Fibroblast of lung (primary cell): Measurements from ENCODE around the gene CCL25. TPM values are rescaled to one million over a fixed set of nuclear protein-coding genes. Genes with fewer than 3 reads are reported as not detected.

Experiments used
- DNase-seq, 2 donors: peaks; one replicate each; pipeline versions ENCODE4 v3.0.0 to v3.0.0-alpha.2; 2010; ENCODE audit warnings: low read depth in 2 of 2
- H2AFZ ChIP-seq: 2 replicates; pipeline ENCODE4 v1.5.1; 2012; ENCODE audit warnings: low read length, control low read depth, inconsistent platforms
- H3K27ac ChIP-seq: 2 replicates; pipeline ENCODE4 v1.5.1; 2011; ENCODE audit warnings: low read length, control low read depth; ENCODE audit not compliant: insufficient read depth
- H3K27me3 ChIP-seq: 2 replicates; pipeline ENCODE4 v1.5.1; 2011; ENCODE audit warnings: mild to moderate bottlenecking, low read length; ENCODE audit not compliant: control insufficient read depth, insufficient read depth
- H3K36me3 ChIP-seq: 2 replicates; pipeline ENCODE4 v1.5.1; 2011; ENCODE audit warnings: low read length; ENCODE audit not compliant: control insufficient read depth, insufficient read depth
- H3K4me1 ChIP-seq: 2 replicates; pipeline ENCODE4 v1.5.1; 2011; ENCODE audit warnings: low read length; ENCODE audit not compliant: control insufficient read depth, insufficient read depth; ENCODE audit errors: extremely low read depth
- H3K4me2 ChIP-seq: 2 replicates; pipeline ENCODE4 v1.5.1; 2011; ENCODE audit warnings: low read length, control low read depth; ENCODE audit not compliant: insufficient read depth; ENCODE audit errors: extremely low read depth
- H3K4me3 ChIP-seq, 4 experiments: fragments of 200-600 bp in 1 of 4; sonication (generic) in 1 of 4; replicated peaks in 1 of 4; 2 replicates each; pipeline ENCODE4 v1.5.1; 2011 to 2016; ENCODE audit warnings: low read length in 4 of 4, low read depth in 3 of 4, mild to moderate bottlenecking in 3 of 4, control low read depth in 2 of 4, inconsistent platforms in 1 of 4, mixed read lengths in 1 of 4; ENCODE audit not compliant: insufficient read depth in 1 of 4; ENCODE audit errors: control extremely low read depth in 1 of 4
- H3K79me2 ChIP-seq: 2 replicates; pipeline ENCODE4 v1.5.1; 2012; ENCODE audit warnings: mild to moderate bottlenecking, low read length, inconsistent platforms; ENCODE audit not compliant: control insufficient read depth, insufficient read depth
- H3K9ac ChIP-seq: 2 replicates; pipeline ENCODE4 v1.5.1; 2011; ENCODE audit warnings: mild to moderate bottlenecking, low read length, control low read depth; ENCODE audit not compliant: insufficient read depth
- H3K9me3 ChIP-seq: 2 replicates; pipeline ENCODE4 v1.5.1; 2012; ENCODE audit warnings: low read depth, low read length; ENCODE audit not compliant: control insufficient read depth, insufficient read depth
- H4K20me1 ChIP-seq: 2 replicates; pipeline ENCODE4 v1.5.1; 2011; ENCODE audit warnings: low read length; ENCODE audit not compliant: control insufficient read depth, insufficient read depth; ENCODE audit errors: extremely low read depth
- EZH2 ChIP-seq: IDR thresholded peaks from 2 replicates; pipeline ENCODE4 v1.5.1; 2012; ENCODE audit warnings: low read length, control low read depth, mild to moderate bottlenecking; ENCODE audit errors: missing control alignments
- polyA plus RNA-seq, 2 donors: library from polyadenylated mRNA; depleted of rRNA in 1 of 2; stranded (reverse) in 1 of 2; unstranded in 1 of 2; fragments of >200 nt; gene quantifications; 2 replicates each; pipeline ENCODE4 v1.2.1, GENCODE V29; 2011 to 2012; ENCODE audit warnings: missing spikeins in 1 of 2
- total RNA-seq: library from RNA; depleted of rRNA; stranded (reverse); fragments of >200 nt; gene quantifications from 2 replicates; pipeline ENCODE4 v1.2.1, GENCODE V29; 2014
- TF ChIP-seq, protein P1 (sequence below), 2 donors: IDR thresholded peaks in 1 of 2; conservative IDR thresholded peaks in 1 of 2; 1 replicate in 1 of 2; 2 replicates in 1 of 2; pipeline ENCODE4 v1.5.1; 2011 to 2012; ENCODE audit warnings: low read length in 2 of 2, control low read depth in 1 of 2, inconsistent platforms in 1 of 2, low read depth in 1 of 2, mild to moderate bottlenecking in 1 of 2

The CCL25 gene
- total and polyA plus RNA-seq, 2 donors (not counting 1 experiment from before 2014, with no cell fraction given), result not detected

DNA sequence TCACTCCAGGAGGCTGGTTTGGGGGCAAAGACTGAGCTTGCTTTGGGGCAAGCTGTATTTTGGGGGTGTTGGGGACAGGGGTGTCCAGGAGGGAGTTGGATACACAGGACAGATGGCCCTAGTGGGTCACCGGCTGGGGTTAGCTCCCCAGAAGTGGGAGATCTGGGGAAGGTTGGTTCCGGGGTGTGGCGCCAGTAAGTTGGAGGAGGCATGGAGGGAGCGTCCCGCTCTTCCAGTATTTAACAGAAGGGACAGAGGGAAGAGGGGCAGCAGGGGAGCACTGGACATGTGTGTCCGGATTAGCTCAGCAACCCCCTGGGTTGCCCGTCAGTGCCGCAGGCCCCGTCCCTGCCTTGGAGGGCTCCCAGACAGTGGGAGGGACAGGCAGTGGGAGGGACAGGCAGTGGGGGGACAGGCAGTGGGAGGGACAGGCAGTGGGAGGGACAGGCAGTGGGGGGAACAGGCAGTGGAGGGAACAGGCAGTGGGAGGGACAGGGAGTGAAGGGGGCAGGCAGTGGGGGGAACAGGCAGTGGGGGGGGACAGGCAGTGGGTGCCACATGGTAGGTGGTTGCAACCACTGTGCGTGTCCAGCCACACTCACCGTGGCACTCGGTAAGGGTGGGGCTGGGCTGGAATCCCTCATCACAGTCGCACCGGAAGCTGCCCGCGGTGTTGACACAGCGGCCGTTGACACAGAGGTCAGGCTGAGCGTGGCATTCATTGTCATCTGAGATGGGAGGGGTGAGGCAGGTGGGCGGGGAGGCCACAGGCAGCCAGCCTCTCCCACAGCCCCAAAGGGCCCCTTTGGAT lies 33.2 kb downstream of the CCL25 start:
- no peaks in the 10 kb centered on the region for H3K9me3 ChIP-seq
- H3K9ac ChIP-seq, result no peak overlapping the region
- no peak overlapping the region for H3K4me2 ChIP-seq
- H3K4me1 ChIP-seq, result no peaks in the 10 kb centered on the region
- H3K4me3 ChIP-seq, result no peak overlapping the region
- H3K36me3 ChIP-seq, result no peaks in the 10 kb centered on the region
- DNase-seq, result no peak
- no peak overlapping the region for H2AFZ ChIP-seq
- no peaks in the 10 kb centered on the region for H4K20me1 ChIP-seq
- H3K27ac ChIP-seq, result no peak overlapping the region
- H3K79me2 ChIP-seq, result no peaks in the 10 kb centered on the region
- no peak for TF ChIP-seq EZH2
- H3K27me3 ChIP-seq, result no peaks in the 10 kb centered on the region

DNA sequence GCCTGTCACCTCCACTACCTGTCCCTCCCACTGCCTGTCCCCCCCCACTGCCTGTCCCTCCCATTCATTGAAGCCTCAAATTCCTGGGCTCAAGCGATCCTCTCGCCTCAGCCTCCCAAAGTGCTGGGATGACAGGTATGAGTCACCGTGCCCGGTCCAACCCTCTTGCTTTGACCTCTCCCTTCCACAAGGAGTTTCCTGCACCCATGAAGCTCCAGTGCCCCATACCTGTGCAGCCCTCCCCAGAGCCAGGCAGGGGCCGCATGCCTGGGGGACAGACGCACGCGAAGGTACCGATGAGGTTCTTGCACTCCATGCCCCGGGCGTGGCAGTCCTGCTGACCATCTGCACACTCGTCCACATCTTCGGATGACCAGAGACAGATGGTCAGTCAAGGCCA lies 34.3 kb downstream of the CCL25 start:
- Histone ChIP-seq H3K79me2 (no peaks in the 10 kb centered on the region), H3K27me3 (no peaks in the 10 kb centered on the region), H3K27ac (no peak overlapping the region), H3K36me3 (no peaks in the 10 kb centered on the region), H2AFZ (no peak overlapping the region), H3K4me3 (no peak overlapping the region), H4K20me1 (no peaks in the 10 kb centered on the region), H3K9ac (no peak overlapping the region), H3K9me3 (no peaks in the 10 kb centered on the region), H3K4me2 (no peak overlapping the region), H3K4me1 (no peaks in the 10 kb centered on the region)
- TF ChIP-seq, protein P1, sequence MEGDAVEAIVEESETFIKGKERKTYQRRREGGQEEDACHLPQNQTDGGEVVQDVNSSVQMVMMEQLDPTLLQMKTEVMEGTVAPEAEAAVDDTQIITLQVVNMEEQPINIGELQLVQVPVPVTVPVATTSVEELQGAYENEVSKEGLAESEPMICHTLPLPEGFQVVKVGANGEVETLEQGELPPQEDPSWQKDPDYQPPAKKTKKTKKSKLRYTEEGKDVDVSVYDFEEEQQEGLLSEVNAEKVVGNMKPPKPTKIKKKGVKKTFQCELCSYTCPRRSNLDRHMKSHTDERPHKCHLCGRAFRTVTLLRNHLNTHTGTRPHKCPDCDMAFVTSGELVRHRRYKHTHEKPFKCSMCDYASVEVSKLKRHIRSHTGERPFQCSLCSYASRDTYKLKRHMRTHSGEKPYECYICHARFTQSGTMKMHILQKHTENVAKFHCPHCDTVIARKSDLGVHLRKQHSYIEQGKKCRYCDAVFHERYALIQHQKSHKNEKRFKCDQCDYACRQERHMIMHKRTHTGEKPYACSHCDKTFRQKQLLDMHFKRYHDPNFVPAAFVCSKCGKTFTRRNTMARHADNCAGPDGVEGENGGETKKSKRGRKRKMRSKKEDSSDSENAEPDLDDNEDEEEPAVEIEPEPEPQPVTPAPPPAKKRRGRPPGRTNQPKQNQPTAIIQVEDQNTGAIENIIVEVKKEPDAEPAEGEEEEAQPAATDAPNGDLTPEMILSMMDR (conservative IDR thresholded peaks at IDR 0.05 in 1 of 2, IDR thresholded peaks at IDR 0.05 in 1 of 2; ENCODE audit: low read depth in 1 of 2, low read length in 2 of 2), result no peak
- no peak for TF ChIP-seq EZH2
- DNase-seq, result no peak

DNA sequence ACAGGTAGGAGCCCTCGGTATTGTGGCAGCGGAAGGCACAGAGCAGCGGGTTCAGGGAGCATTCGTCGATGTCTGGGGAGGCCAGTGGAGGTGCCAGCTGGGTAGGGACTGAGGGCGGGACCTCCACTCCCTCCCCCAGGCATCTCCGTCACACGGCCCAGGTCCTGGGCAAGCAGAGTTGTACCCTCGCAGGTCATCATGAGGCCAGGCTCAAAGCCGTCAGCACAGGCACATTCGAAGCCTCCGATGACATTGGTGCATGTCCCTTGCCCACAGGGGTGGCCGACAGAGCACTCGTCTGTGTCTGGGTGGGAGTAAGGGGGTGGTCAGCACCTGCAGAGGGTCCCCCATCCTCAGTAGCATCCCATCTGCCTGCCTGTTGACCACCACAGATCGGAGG lies 35.3 kb downstream of the CCL25 start:
- no peaks in the 10 kb centered on the region for H3K36me3 ChIP-seq
- TF ChIP-seq EZH2, result no peak
- TF ChIP-seq, protein P1 (conservative IDR thresholded peaks at IDR 0.05 in 1 of 2, IDR thresholded peaks at IDR 0.05 in 1 of 2; ENCODE audit: low read depth in 1 of 2, low read length in 2 of 2), result no peak
- H3K27me3 ChIP-seq, result no peaks in the 10 kb centered on the region
- no peak overlapping the region for H2AFZ ChIP-seq
- H3K4me3 ChIP-seq, result no peak overlapping the region
- no peak for DNase-seq
- no peak overlapping the region for H3K27ac ChIP-seq
- H3K4me2 ChIP-seq, result no peak overlapping the region
- no peaks in the 10 kb centered on the region for H3K9me3 ChIP-seq
- H3K9ac ChIP-seq, result no peak overlapping the region
- no peaks in the 10 kb centered on the region for H4K20me1 ChIP-seq
- H3K4me1 ChIP-seq, result no peaks in the 10 kb centered on the region
- no peaks in the 10 kb centered on the region for H3K79me2 ChIP-seq
